Vagina (tissue), 2 donors: Measurements from ENCODE around the gene RAC3.

Experiments used
- POLR2AphosphoS5 ChIP-seq, 2 donors: sonication (generic); formaldehyde crosslinking; IDR thresholded peaks; one replicate each; pipeline ENCODE4 v1.9.0; 2017; ENCODE audit warnings: antibody characterized with exemption in 2 of 2, mild to moderate bottlenecking in 2 of 2, low read depth in 1 of 2; ENCODE audit not compliant: insufficient read depth in 1 of 2
- TF ChIP-seq, protein P1 (sequence below), 3 experiments: fragments of 450-650 bp in 2 of 3; fragments of 200-600 bp in 1 of 3; sonication (generic) in 1 of 3; IDR thresholded peaks; one replicate each; pipeline ENCODE4 v1.5.1; 2017 to 2019; ENCODE audit warnings: antibody characterized with exemption in 3 of 3, mild to moderate bottlenecking in 2 of 3, moderate library complexity in 2 of 3

DNA sequence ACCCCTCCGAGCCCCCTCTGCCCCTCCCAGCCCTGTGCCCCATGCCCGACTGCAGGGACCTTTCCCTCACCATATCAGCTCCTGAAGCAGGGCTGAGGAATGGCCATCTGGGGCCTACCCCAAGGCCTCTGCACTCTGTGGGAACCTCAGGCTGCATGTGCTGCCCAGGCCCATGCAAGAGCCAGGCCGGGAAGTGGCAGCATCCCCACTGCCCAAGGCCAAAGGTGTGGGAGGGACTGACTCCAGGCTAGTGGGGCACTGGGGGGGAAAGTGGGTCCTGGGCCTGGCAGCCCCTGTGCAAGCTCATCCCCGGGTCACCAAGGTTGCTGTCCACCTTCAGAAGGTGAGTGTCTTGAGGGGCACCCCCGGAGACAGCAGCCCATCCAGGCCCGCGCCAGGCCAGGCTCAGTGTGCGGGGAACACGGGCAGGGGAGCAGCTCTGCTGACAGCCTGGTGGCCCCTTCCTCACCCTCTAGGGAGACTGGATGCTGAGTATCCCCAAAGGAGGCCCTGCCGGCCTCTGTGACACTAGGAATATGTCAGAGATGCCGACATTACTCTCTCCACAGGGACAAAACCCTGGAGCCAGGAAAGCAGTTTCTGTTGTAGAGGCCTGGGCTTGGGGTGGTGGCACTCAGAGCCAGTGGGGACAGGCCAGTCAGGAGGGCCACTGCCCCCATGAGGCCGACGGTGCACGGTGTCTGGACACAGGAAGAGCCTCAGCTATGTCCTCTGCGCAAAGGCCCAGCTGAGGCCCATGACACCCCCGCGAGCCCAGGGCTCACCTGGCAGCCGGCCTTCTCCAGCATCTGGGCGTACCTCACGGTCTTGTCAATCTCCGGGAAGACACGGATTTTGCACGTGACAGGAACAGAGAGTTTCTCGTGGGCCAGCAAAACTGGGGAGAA is 30.9 kb downstream of the RAC3 start:
- TF ChIP-seq, protein P1, sequence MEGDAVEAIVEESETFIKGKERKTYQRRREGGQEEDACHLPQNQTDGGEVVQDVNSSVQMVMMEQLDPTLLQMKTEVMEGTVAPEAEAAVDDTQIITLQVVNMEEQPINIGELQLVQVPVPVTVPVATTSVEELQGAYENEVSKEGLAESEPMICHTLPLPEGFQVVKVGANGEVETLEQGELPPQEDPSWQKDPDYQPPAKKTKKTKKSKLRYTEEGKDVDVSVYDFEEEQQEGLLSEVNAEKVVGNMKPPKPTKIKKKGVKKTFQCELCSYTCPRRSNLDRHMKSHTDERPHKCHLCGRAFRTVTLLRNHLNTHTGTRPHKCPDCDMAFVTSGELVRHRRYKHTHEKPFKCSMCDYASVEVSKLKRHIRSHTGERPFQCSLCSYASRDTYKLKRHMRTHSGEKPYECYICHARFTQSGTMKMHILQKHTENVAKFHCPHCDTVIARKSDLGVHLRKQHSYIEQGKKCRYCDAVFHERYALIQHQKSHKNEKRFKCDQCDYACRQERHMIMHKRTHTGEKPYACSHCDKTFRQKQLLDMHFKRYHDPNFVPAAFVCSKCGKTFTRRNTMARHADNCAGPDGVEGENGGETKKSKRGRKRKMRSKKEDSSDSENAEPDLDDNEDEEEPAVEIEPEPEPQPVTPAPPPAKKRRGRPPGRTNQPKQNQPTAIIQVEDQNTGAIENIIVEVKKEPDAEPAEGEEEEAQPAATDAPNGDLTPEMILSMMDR (IDR thresholded peaks at IDR 0.05), result no peak
- TF ChIP-seq POLR2AphosphoS5 (IDR thresholded peaks at IDR 0.05; ENCODE audit: insufficient read depth in 1 of 2, low read depth in 1 of 2), result no peak
